Cardiac fibroblast (primary cell): ENCODE measurements around the gene ATP5PB.

ENCODE experiments used
- DNase-seq, 2 donors: peaks; one replicate each; pipeline versions ENCODE4 v3.0.0 to v3.0.0-alpha.2; 2010; ENCODE audit warnings: low read depth in 2 of 2
- H3K4me3 ChIP-seq, 2 donors: replicated peaks in 1 of 2; 1 replicate in 1 of 2; 2 replicates in 1 of 2; pipeline ENCODE4 v1.5.1; 2011; ENCODE audit warnings: low read depth in 2 of 2, low read length in 2 of 2, mild to moderate bottlenecking in 2 of 2, moderate library complexity in 1 of 2
- CTCF ChIP-seq: IDR thresholded peaks from one replicate; pipeline ENCODE4 v1.5.1; 2011; ENCODE audit warnings: low read depth, mild to moderate bottlenecking, low read length, inconsistent platforms

The ATP5PB gene

DNA sequence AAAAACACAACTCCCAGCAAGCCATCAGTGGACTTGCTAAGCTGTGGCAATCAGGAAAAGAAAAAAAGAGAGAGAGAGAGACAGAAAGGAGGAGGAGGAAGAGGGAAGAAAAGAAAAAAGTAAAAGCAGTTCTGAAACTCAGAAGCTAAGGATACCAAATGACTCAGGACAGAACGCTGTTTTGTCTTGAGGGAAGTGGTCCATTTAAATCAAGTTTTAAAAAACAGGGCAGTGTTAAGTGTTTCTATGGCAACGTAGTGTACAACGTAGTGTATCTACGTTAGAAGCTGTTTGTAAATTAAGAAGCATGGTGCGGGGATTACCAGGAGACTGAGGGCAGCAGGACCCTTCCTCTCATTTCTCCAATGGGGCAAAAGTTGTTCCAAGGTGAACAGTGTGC lies 48.3 kb downstream of the ATP5PB start:
- no peak overlapping the region for H3K4me3 ChIP-seq
- TF ChIP-seq CTCF: no peak
- no peak for DNase-seq

GRCh38 chr1:111499026-111499785 lies 49.9 kb downstream of the ATP5PB start:
- DNase-seq: peak in 1 of 2 donors; percentile 55
- TF ChIP-seq CTCF: no peak
- H3K4me3 ChIP-seq: no peak overlapping the region

DNA sequence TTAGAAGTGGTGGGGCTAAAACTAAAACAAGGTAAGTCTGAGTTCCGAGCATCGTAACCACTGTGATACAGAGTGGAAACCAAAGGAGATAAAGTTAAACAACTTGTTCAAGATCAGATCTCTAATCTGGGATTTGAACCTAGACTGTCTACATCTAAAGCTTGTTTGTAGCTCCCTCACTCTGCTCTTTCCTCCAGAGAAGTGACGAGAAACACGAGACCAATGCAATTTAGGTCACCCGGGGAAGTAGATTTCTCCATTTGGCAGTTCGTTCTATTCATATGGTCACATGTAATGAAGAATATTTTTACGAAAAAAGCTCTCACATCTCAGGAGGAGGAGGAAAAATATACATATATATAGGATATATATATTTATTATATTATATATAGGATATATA lies 52.4 kb downstream of the ATP5PB start:
- TF ChIP-seq CTCF: no peak
- H3K4me3 ChIP-seq: no peak overlapping the region
- DNase-seq: no peak

DNA sequence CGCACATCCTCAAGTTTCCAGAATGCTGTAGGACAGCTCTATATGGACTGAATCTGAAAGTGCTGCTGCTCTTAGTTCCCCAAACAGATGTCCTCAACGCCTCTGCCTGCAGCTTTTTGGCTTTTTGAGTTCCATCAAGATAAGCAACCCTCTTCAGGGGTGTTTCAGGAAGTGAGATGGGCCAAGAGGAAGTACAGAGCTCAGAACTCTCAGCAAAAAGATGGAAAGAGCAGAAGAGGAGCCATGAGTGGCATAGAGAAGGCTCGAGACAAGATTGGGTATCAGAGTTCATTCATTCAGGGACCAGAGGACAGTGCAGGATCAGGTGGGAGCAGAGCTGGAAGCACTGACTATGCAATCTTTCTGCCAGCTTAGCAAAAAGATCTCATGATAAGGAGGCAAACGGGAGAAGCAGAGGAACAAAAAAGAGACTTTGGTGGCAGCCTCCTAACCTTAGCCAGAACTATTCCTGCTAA lies 54.4 kb downstream of the ATP5PB start, which contains the start of the genes ADORA3 and TMIGD3:
Gene ADORA3 (minus strand): TSS at position 49 of the 476 bp plus-strand sequence. CDS start 279 bp downstream, outside the sequence.
Gene TMIGD3 (minus strand): TSS at position 49 of the 476 bp plus-strand sequence. CDS start 279 bp downstream, outside the sequence.
- DNase-seq: no peak
- H3K4me3 ChIP-seq: no peak within 1 kb of the TSS
- TF ChIP-seq CTCF: no peak

GRCh38 chr1:111504097-111504496 lies 54.8 kb downstream of the ATP5PB start:
- no peak for DNase-seq
- H3K4me3 ChIP-seq: no peak overlapping the region
- TF ChIP-seq CTCF: no peak

DNA sequence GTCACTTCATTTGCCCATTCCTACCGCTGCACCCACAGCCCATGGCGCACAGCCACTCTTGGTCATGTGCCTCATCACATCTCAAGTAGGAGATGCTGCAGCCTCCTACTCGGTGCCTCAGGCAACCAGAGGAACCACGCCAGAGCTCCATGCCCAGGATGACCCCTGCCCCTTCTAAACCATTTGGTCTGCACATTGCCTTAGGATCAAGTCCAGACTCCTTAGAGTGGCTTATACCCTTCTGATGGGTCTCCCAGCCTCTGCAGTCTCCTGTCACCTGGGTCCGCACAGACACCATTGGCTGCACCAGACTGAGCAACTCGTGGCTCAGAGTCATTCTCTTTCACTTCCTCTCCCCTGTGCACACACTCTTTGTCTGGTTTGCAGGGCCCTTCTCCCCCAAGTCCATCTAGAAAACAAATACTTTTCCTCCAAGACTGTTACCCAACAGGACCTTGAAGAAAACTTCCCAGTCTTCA lies 56.4 kb downstream of the ATP5PB start:
- H3K4me3 ChIP-seq: no peak overlapping the region
- no peak for TF ChIP-seq CTCF
- no peak for DNase-seq
